AG08395 (cell line): Measurements from ENCODE around the gene ANKRD40.

Experiments
- DNase-seq: peaks from one replicate; pipeline ENCODE4 v3.0.0; 2012; ENCODE audit warnings: mixed read lengths, low spot score

The ANKRD40 gene

GRCh38 chr17:50668838-50669581 is 38.7 kb downstream of the ANKRD40 start:
- DNase-seq = no peak

GRCh38 chr17:50668025-50668837 is 39.5 kb downstream of the ANKRD40 start:
- DNase-seq = peak; percentile 60

- no peak for DNase-seq
These were observed 40.3 kb downstream of the ANKRD40 start for GRCh38 chr17:50667259-50668024.

GRCh38 chr17:50666316-50666715 is 41.4 kb downstream of the ANKRD40 start:
- no peak for DNase-seq

- DNase-seq = no peak
These were observed 41.9 kb downstream of the ANKRD40 start for GRCh38 chr17:50665838-50666237.

GRCh38 chr17:50664788-50665458 is 42.8 kb downstream of the ANKRD40 start:
- DNase-seq = no peak

GRCh38 chr17:50663812-50664374 is 43.8 kb downstream of the ANKRD40 start:
- no peak for DNase-seq

GRCh38 chr17:50662632-50663225 is 45.0 kb downstream of the ANKRD40 start:
- DNase-seq = no peak

GRCh38 chr17:50661795-50662391 is 45.8 kb downstream of the ANKRD40 start:
- peak; percentile 86 for DNase-seq

GRCh38 chr17:50661348-50661747 is 46.4 kb downstream of the ANKRD40 start:
- DNase-seq = no peak

GRCh38 chr17:50660887-50661345 is 46.8 kb downstream of the ANKRD40 start:
- no peak for DNase-seq

- DNase-seq = peak; percentile 35
These were observed 47.5 kb downstream of the ANKRD40 start for GRCh38 chr17:50660042-50660886.

- DNase-seq = no peak
These were observed 48.5 kb downstream of the ANKRD40 start for GRCh38 chr17:50659179-50659578.

- DNase-seq = peak; percentile 34
These were observed 49.1 kb downstream of the ANKRD40 start for GRCh38 chr17:50658616-50659015.

GRCh38 chr17:50657627-50658026 is 50.1 kb downstream of the ANKRD40 start:
- DNase-seq = no peak

- DNase-seq = no peak
These were observed 50.7 kb downstream of the ANKRD40 start for GRCh38 chr17:50657054-50657453.

- no peak for DNase-seq
These were observed 51.2 kb downstream of the ANKRD40 start for GRCh38 chr17:50656509-50656908.

GRCh38 chr17:50653738-50654137 is 54.0 kb downstream of the ANKRD40 start:
- no peak for DNase-seq

GRCh38 chr17:50651661-50652060 is 56.1 kb downstream of the ANKRD40 start:
- DNase-seq = no peak
